GM19025 (cell line): Measurements from ENCODE around the gene STIMATE.

Experiments used
- ATAC-seq: cut with Tn5 transposase; IDR thresholded peaks from one replicate; pipeline ENCODE4 v1.9.1; 2021; ENCODE audit warnings: mild to moderate bottlenecking, low read depth, moderate library complexity; ENCODE audit not compliant: unreplicated experiment

STIMATE gene

GRCh38 chr3:52843881-52844280, 53.5 kb downstream of the STIMATE start:
- ATAC-seq: no peak

- ATAC-seq: no peak
These were observed 54.1 kb downstream of the STIMATE start for GRCh38 chr3:52843108-52843865.

GRCh38 chr3:52842424-52842823, 54.9 kb downstream of the STIMATE start:
- ATAC-seq: no peak

- ATAC-seq: no peak
These were observed 55.4 kb downstream of the STIMATE start for GRCh38 chr3:52841981-52842340.

GRCh38 chr3:52841211-52841980, 56.0 kb downstream of the STIMATE start:
- no peak for ATAC-seq

- no peak for ATAC-seq
These were observed 57.3 kb downstream of the STIMATE start for GRCh38 chr3:52839892-52840545.

- ATAC-seq: no peak
These were observed 58.1 kb downstream of the STIMATE start for GRCh38 chr3:52839268-52839575.

GRCh38 chr3:52838561-52839267, 58.6 kb downstream of the STIMATE start:
- ATAC-seq: no peak

- no peak for ATAC-seq
These were observed 60.4 kb downstream of the STIMATE start for GRCh38 chr3:52836986-52837385.

- ATAC-seq: no peak
These were observed 60.9 kb downstream of the STIMATE start for GRCh38 chr3:52836471-52836845.

- no peak for ATAC-seq
These were observed 61.4 kb downstream of the STIMATE start for GRCh38 chr3:52835766-52836470.

- ATAC-seq: no peak
These were observed 62.4 kb downstream of the STIMATE start, which contains the start of gene MUSTN1 for GRCh38 chr3:52834871-52835501. Gene MUSTN1, minus strand, starts transcription at chr3:52835019. Its CDS starts 71 bp downstream, at chr3:52834948.

GRCh38 chr3:52833202-52833601, 64.1 kb downstream of the STIMATE start:
- ATAC-seq: no peak

GRCh38 chr3:52831500-52832301, 65.6 kb downstream of the STIMATE start:
- ATAC-seq: no peak

GRCh38 chr3:52830535-52831258, 66.7 kb downstream of the STIMATE start, which contains the start of gene ITIH4:
Gene ITIH4, minus strand, starts transcription at chr3:52830672. Its CDS starts 30 bp downstream, at chr3:52830642.
- no peak for ATAC-seq

GRCh38 chr3:52829906-52830463, 67.4 kb downstream of the STIMATE start:
- ATAC-seq: no peak

GRCh38 chr3:52829482-52829881, 67.9 kb downstream of the STIMATE start:
- ATAC-seq: no peak

GRCh38 chr3:52827866-52828376, 69.4 kb downstream of the STIMATE start:
- no peak for ATAC-seq
